Fibroblast of skin of scalp (primary cell): ENCODE measurements around the gene PON2.

Experiments used
- DNase-seq: peaks from one replicate; pipeline ENCODE4 v3.0.0-alpha.2; 2013

The PON2 gene

GRCh38 chr7:95444796-95445195 lies 10.0 kb upstream of the PON2 start:
- DNase-seq: no peak

DNA sequence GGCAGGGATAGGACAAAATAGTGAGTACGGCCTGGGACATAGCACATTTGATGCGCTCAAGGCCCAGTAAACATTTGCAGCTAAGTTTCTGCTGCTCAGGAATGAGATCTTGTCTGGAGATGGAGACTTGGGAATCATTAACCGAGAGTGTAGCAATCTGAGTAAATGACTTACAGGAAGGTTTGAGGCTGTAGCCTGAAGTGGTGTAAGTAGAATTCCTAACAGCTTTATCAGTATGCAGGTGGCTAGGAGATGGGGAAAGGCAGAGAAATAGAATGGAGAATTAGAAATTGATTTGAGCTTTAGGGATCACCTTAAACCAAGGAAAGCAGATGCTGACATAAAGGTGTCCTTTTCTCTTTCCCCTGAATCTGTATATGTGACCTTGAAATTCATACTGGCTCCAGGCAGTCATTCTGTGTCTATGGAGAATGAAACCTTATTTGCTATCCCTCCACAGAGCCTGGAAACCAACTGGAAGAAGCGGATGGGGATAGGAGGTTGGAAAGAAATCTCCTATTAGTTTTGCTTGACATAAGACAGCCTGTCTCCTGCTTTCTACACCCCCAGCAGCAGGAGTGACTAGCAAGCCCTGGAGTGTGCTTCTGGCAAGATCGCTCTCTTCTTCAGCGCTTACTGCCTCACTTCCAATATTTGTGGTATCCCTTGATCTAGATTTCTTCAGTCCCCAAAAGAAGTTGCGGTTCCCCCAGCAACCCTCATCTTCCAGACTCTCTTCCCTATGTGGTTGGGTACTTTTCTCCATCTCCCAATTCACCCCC lies 6.4 kb upstream of the PON2 start:
- DNase-seq: no peak

DNA sequence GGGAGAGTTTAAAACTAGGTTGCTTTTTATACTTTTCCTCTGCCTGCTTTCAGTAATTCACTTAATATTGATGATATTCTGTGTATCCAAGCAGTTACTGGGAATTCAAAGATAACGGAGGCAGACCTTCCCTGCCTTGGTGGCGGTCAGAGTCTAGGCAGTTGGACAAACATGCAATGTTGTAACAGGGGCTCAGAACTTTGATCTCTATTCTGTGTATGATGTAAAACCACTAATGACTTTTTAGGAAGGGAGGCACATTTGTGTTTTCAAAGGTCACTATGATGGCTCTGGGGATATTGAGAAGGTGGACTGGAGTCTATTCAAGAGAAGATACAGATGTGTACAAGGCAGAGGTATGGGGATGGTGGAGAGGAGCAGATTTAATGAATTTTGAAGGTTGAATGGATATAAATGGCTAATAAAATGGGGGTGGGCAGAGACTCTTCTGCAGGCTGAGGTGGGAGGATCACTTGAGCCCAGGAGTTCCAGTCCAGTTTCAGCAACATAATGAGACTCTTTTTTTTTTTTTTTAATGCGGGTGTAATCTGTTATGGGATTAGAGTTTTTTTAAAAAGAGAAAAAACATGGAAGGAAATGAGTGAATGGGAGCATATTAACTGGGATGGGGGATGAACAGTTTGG lies 5.7 kb upstream of the PON2 start:
- no peak for DNase-seq

GRCh38 chr7:95436407-95436806 lies 1.6 kb upstream of the PON2 start:
- no peak for DNase-seq

- DNase-seq: no peak
Measured at GRCh38 chr7:95435422-95435780, 573 bp upstream of the PON2 start.

GRCh38 chr7:95433952-95434556 lies 774 bp downstream of the PON2 start:
- no peak for DNase-seq

DNA sequence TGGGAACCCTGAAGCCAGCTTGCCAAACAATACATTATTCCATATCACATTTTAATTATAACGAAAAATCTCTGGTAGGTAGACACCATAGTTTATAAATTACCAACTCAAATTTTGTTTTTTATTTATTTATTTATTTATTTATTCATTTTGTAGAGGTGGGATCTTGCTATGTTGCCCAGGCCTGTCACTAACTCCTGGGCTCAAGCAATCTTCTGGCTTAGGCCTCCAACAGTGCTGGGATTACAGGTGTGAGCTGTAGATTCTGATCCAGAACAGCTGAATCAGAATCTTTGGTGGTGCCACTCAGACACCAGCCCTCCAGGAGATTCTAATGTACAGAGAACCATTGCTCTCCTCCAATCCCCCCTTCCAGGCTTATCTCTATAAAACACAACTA lies 1.7 kb downstream of the PON2 start:
- DNase-seq: no peak

GRCh38 chr7:95432606-95433005 lies 2.2 kb downstream of the PON2 start:
- no peak for DNase-seq

GRCh38 chr7:95430864-95431263 lies 4.0 kb downstream of the PON2 start:
- DNase-seq: no peak

- DNase-seq: no peak
Measured at GRCh38 chr7:95429241-95429990, 5.4 kb downstream of the PON2 start.

- no peak for DNase-seq
Measured at GRCh38 chr7:95427914-95428516, 6.8 kb downstream of the PON2 start.

GRCh38 chr7:95427166-95427565 lies 7.7 kb downstream of the PON2 start:
- no peak for DNase-seq

DNA sequence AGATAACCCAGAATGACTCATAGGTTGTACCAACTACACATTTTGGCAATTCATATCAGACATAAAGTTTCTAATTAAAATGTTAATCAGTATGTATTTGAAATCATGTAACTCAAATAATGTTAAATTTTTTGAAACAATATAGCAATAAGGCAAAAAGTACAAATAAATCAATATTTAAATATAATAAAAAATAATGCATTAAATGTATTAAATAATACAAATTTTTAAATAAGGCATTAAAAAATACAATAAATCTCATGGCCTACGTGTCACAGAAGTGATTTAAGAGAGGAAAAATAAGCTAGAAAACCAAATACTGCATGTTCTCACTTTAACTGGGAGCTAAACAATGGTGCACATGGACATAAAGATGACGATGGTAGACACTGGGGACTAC lies 9.1 kb downstream of the PON2 start:
- DNase-seq: no peak

- DNase-seq: no peak
Measured at GRCh38 chr7:95424716-95425115, 10.1 kb downstream of the PON2 start.

GRCh38 chr7:95421847-95422444 lies 12.9 kb downstream of the PON2 start:
- no peak for DNase-seq

DNA sequence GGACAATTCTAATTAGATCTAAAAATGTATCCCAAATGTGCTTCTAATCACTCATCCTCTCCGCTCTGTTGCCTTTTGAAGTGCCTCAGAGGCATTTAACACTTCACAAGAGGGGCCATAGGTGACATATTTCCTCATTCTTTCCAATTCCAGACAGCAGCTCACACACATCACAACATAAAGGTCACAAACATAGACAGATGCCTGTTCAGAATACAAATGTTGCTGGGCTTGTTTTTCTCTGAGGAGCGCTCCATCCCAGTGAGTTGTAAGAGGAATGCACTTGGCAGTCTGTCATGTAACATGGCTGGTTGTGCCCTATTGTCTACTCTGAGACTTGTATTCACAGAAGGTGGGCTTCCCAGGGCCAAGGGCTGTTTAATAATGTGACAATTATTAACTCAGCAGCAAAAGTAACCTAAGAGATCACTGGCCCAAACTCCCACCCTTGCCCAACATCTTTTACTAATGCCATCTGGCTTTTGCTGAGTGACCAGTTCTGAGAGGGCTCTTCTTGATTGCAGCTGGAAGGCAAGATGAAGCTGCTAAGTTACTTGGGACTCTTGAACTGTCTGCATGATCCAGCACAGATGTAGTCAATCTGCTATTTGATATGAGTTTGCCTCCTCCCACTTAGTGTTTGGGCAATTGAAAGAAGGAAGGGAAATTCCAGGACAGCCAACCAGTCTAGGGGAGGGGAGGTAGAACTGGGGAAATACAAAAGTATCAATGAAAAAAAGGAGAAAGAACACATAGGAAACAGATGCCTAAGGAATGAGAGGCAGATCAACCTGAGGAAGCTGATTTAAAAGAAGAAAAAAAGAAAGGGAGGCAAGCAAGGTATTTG lies 13.6 kb downstream of the PON2 start:
- DNase-seq: peak; percentile 23

- DNase-seq: no peak
Measured at GRCh38 chr7:95412075-95412474, 22.8 kb downstream of the PON2 start.

GRCh38 chr7:95411666-95412065 lies 23.2 kb downstream of the PON2 start:
- no peak for DNase-seq

DNA sequence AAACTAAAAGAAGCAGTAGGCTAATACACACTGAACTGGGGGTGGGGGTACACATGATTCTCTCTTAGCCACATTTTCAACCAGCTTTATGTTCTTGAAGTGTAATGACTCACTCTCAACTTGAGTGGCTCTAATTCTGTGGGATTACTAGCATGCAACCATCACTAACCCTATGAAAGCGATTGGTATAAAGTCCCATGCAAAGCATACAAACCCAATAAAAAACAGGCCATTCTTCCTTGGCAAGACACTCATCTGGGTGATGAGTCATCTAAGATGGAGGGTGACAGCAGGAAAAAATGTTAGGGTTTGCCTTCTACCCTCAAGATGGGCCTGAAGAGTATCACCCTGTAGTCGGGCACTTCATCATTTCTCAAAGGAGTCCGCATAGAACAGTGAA lies 23.8 kb downstream of the PON2 start:
- peak; percentile 30 for DNase-seq

DNA sequence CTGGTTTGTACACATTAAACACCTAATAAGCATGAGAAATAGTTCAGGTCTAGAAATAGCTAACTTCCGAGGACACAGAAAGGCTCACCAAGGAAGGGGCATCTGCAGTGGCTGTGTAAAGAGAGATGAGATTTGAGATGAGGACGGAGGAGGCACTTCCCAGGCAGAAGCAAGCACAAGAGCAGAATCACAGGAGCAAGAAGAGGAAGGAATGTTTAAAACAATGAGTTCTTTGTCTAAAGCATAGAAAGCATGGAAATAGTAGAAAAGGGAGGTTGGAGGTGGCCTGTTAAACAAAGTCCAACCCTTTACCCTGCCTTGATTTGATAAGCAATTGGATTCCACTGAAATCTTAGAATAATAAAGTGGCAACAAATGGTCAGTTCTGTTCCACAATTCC lies 27.1 kb downstream of the PON2 start:
- DNase-seq: no peak

DNA sequence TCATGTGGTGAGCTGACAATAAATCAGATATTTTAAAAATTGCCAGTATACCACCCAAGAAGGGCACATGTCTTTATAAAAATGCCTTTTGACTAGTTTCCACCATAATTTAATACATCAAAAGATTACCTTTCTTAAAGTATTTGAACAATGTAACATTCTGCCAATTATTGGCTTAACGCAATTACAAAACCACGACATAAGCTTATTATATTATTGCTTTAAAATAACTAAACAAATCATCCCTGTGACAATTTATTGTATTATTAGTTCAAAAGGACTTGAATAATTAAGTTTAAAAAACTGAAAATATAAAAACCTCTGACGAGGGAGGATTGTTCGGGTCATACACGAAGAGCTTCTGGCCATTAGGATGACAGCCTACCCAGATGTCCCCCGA lies 29.0 kb downstream of the PON2 start:
- DNase-seq: no peak

GRCh38 chr7:95405208-95405607 lies 29.6 kb downstream of the PON2 start:
- no peak for DNase-seq
